Osteoblast (primary cell): ENCODE measurements around the gene ADORA1. TPM values are rescaled to one million over a fixed set of nuclear protein-coding genes. Genes with fewer than 3 reads are reported as not detected.

Experiments
- DNase-seq: peaks from one replicate; pipeline ENCODE4 v3.0.0; 2011; ENCODE audit warnings: low spot score, mixed read lengths; ENCODE audit not compliant: insufficient read length; ENCODE audit errors: missing footprints
- H2AFZ ChIP-seq: 2 replicates; pipeline ENCODE4 v1.6.0; 2011; ENCODE audit warnings: mild to moderate bottlenecking, low read length
- H3K27ac ChIP-seq: 2 replicates; pipeline ENCODE4 v1.5.1; 2011; ENCODE audit warnings: mild to moderate bottlenecking, low read depth, low read length, moderate library complexity
- H3K27me3 ChIP-seq: 2 replicates; pipeline ENCODE4 v1.6.0; 2012; ENCODE audit warnings: mild to moderate bottlenecking, control low read depth, inconsistent platforms, low read length, moderate library complexity; ENCODE audit not compliant: insufficient read depth
- H3K36me3 ChIP-seq: 2 replicates; pipeline ENCODE4 v1.5.1; 2011; ENCODE audit warnings: mild to moderate bottlenecking, low read length, control low read depth, moderate library complexity; ENCODE audit not compliant: insufficient read depth
- H3K4me1 ChIP-seq: 2 replicates; pipeline ENCODE4 v1.5.1; 2011; ENCODE audit warnings: mild to moderate bottlenecking, low read length, control low read depth, moderate library complexity; ENCODE audit not compliant: insufficient read depth
- H3K4me2 ChIP-seq: 2 replicates; pipeline ENCODE4 v1.6.0; 2011; ENCODE audit warnings: mild to moderate bottlenecking, low read length; ENCODE audit not compliant: insufficient read depth
- H3K4me3 ChIP-seq: fragments of 200-600 bp; sonication (generic); 3 replicates; pipeline ENCODE4 v1.5.1; 2012; ENCODE audit warnings: mild to moderate bottlenecking, low read length, inconsistent platforms; ENCODE audit not compliant: insufficient read depth
- H3K79me2 ChIP-seq: 2 replicates; pipeline ENCODE4 v1.6.0; 2012; ENCODE audit warnings: mild to moderate bottlenecking, low read length, control low read depth, inconsistent platforms; ENCODE audit not compliant: insufficient read depth
- H3K9me3 ChIP-seq: 2 replicates; pipeline ENCODE4 v1.5.1; 2011; ENCODE audit warnings: low read depth, low read length, control low read depth
- H4K20me1 ChIP-seq: 2 replicates; pipeline ENCODE4 v1.6.0; 2012; ENCODE audit warnings: mild to moderate bottlenecking, low read length, control low read depth; ENCODE audit not compliant: insufficient read depth
- CTCF ChIP-seq: IDR thresholded peaks from 2 replicates; pipeline ENCODE4 v1.5.1; 2011; ENCODE audit warnings: mild to moderate bottlenecking, low read depth, low read length, moderate library complexity; ENCODE audit errors: extremely low read depth
- total RNA-seq: library from RNA; depleted of rRNA; stranded (reverse); fragments of >200 nt; gene quantifications from 2 replicates; pipeline ENCODE4 v1.2.3, GENCODE V29; 2012

ADORA1 gene
- total RNA-seq, 1 donor: 4.0 TPM

GRCh38 chr1:203190949-203191348, 63.4 kb downstream of the ADORA1 start:
- Histone ChIP-seq H3K4me3 (no peak overlapping the region), H3K27me3 (no peaks in the 10 kb centered on the region), H3K79me2 (no peaks in the 10 kb centered on the region), H3K4me2 (peak overlapping the region; percentile 54), H3K4me1 (peaks cover 26% of the 10 kb centered on the region), H3K27ac (no peak overlapping the region), H3K36me3 (no peaks in the 10 kb centered on the region), H3K9me3 (no peaks in the 10 kb centered on the region), H2AFZ (no peak overlapping the region), H4K20me1 (no peaks in the 10 kb centered on the region)
- DNase-seq: no peak
- no peak for TF ChIP-seq CTCF

- Histone ChIP-seq H3K4me2 (no peak overlapping the region), H2AFZ (peak overlapping the region; percentile 58), H4K20me1 (no peaks in the 10 kb centered on the region), H3K4me3 (no peak overlapping the region), H3K79me2 (no peaks in the 10 kb centered on the region), H3K27me3 (no peaks in the 10 kb centered on the region), H3K36me3 (no peaks in the 10 kb centered on the region), H3K4me1 (peaks cover 54% of the 10 kb centered on the region), H3K27ac (peak overlapping the region; percentile 4), H3K9me3 (no peaks in the 10 kb centered on the region)
- peak; percentile 56 for DNase-seq
- TF ChIP-seq CTCF: peak; percentile 12
Observed at GRCh38 chr1:203196371-203196770, 68.8 kb downstream of the ADORA1 start.

GRCh38 chr1:203197625-203198024, 70.1 kb downstream of the ADORA1 start:
- H3K4me1 ChIP-seq: peaks cover 64% of the 10 kb centered on the region
- H3K27me3 ChIP-seq: no peaks in the 10 kb centered on the region
- no peak for TF ChIP-seq CTCF
- no peaks in the 10 kb centered on the region for H3K79me2 ChIP-seq
- H3K4me2 ChIP-seq: peak overlapping the region; percentile 2
- H3K9me3 ChIP-seq: no peaks in the 10 kb centered on the region
- H2AFZ ChIP-seq: no peak overlapping the region
- DNase-seq: peak; percentile 79
- no peaks in the 10 kb centered on the region for H4K20me1 ChIP-seq
- peak overlapping the region; percentile 38 for H3K27ac ChIP-seq
- no peaks in the 10 kb centered on the region for H3K36me3 ChIP-seq
- H3K4me3 ChIP-seq: no peak overlapping the region

GRCh38 chr1:203199002-203199401, 71.5 kb downstream of the ADORA1 start:
- Histone ChIP-seq H3K4me2 (no peak overlapping the region), H3K36me3 (no peaks in the 10 kb centered on the region), H3K79me2 (no peaks in the 10 kb centered on the region), H3K27me3 (no peaks in the 10 kb centered on the region), H4K20me1 (no peaks in the 10 kb centered on the region), H3K4me1 (peaks cover 71% of the 10 kb centered on the region), H3K4me3 (no peak overlapping the region), H2AFZ (no peak overlapping the region), H3K27ac (peak overlapping the region; percentile 84), H3K9me3 (no peaks in the 10 kb centered on the region)
- no peak for DNase-seq
- no peak for TF ChIP-seq CTCF
